Measurements from ENCODE around the gene RMND5B. TPM values are rescaled to one million over a fixed set of nuclear protein-coding genes. Genes with fewer than 3 reads are reported as not detected.
A peak's percentile ranks its signal among the peaks of the same experiment; 100 is the strongest.

Gene RMND5B
- total RNA-seq, 6 experiments from 2014 or later, result 14.4 to 23.5 (median 20.9) TPM

GRCh38 chr5:178137991-178138390 lies 7.2 kb downstream of the RMND5B start:
- no peak for TF ChIP-seq CTCF (IDR thresholded peaks at IDR 0.05)
- TF ChIP-seq POLR2A (IDR thresholded peaks at IDR 0.05), result no peak
- 83% methylated on average over 1 of the region's 12 CpGs for WGBS (ENCODE audit: insufficient coverage, low coverage, low lambda C conversion rate, missing lambda C conversion rate)
- H3K27ac ChIP-seq, result no peak overlapping the region
- H3K4me1 ChIP-seq, result no peaks in the 10 kb centered on the region
- intact Hi-C loops (cut with DNase I), result no loop called here
- DNase-seq, result no peak
- H3K36me3 ChIP-seq, result peaks cover 0 to 20% (median 11%) of the 10 kb centered on the region in 4 donors
- ATAC-seq, result peak in 2 of 4 donors; percentile 17 to 38
- H3K9me3 ChIP-seq, result no peaks in the 10 kb centered on the region
- H3K27me3 ChIP-seq, result no peaks in the 10 kb centered on the region
- no peak overlapping the region for H3K4me3 ChIP-seq

GRCh38 chr5:178141550-178141949 lies 10.7 kb downstream of the RMND5B start:
- no peak overlapping the region for H3K4me3 ChIP-seq
- DNase-seq (no peak), ATAC-seq (no peak)
- no peak for TF ChIP-seq POLR2A (IDR thresholded peaks at IDR 0.05)
- no peak for TF ChIP-seq CTCF (IDR thresholded peaks at IDR 0.05)
- H3K9me3 ChIP-seq, result no peaks in the 10 kb centered on the region
- intact Hi-C loops (cut with DNase I), result loop anchor here in 1 of 2 donors (10.0 kb wide), 1 partner anchor 57 kb away; no protein-coding TSS in a partner anchor
- no peaks in the 10 kb centered on the region for H3K4me1 ChIP-seq
- WGBS (ENCODE audit: insufficient coverage, low coverage, low lambda C conversion rate, missing lambda C conversion rate), result 96% methylated on average over 4 of the region's 4 CpGs
- no peak overlapping the region for H3K27ac ChIP-seq
- H3K27me3 ChIP-seq, result no peaks in the 10 kb centered on the region
- peaks cover 0 to 50% (median 18%) of the 10 kb centered on the region in 4 donors for H3K36me3 ChIP-seq

- TF ChIP-seq CTCF (IDR thresholded peaks at IDR 0.05) (no peak), POLR2A (IDR thresholded peaks at IDR 0.05) (no peak)
- DNase-seq (peak in 1 of 3 donors; percentile 56), ATAC-seq (no peak)
- H3K9me3 ChIP-seq, result no peaks in the 10 kb centered on the region
- H3K36me3 ChIP-seq, result peaks cover 0 to 61% (median 23%) of the 10 kb centered on the region in 4 donors
- no peaks in the 10 kb centered on the region for H3K4me1 ChIP-seq
- 71% methylated on average over 3 of the region's 20 CpGs for WGBS (ENCODE audit: insufficient coverage, low coverage, low lambda C conversion rate, missing lambda C conversion rate)
- H3K4me3 ChIP-seq, result no peak overlapping the region
- intact Hi-C loops (cut with DNase I), result loop anchor here in 1 of 2 donors (10.0 kb wide), 1 partner anchor 58 kb away; no protein-coding TSS in a partner anchor
- no peaks in the 10 kb centered on the region for H3K27me3 ChIP-seq
- no peak overlapping the region for H3K27ac ChIP-seq
These were observed 11.8 kb downstream of the RMND5B start for GRCh38 chr5:178142642-178143041.

- H3K27ac ChIP-seq, result no peak overlapping the region
- DNase-seq, result peak in 1 of 3 donors; percentile 16
- intact Hi-C loops (cut with DNase I), result loop anchor here in 1 of 2 donors (10.0 kb wide), 1 partner anchor 58 kb away; no protein-coding TSS in a partner anchor
- ATAC-seq, result no peak
- H3K27me3 ChIP-seq, result no peaks in the 10 kb centered on the region
- no peaks in the 10 kb centered on the region for H3K9me3 ChIP-seq
- 75% methylated on average over 2 of the region's 6 CpGs for WGBS (ENCODE audit: insufficient coverage, low coverage, low lambda C conversion rate, missing lambda C conversion rate)
- TF ChIP-seq CTCF (IDR thresholded peaks at IDR 0.05) (no peak), POLR2A (IDR thresholded peaks at IDR 0.05) (no peak)
- H3K4me3 ChIP-seq, result no peak overlapping the region
- peaks cover 0 to 60% (median 26%) of the 10 kb centered on the region in 4 donors for H3K36me3 ChIP-seq
- no peaks in the 10 kb centered on the region for H3K4me1 ChIP-seq
These were observed 12.4 kb downstream of the RMND5B start for GRCh38 chr5:178143246-178143645.

All from right lobe of liver (tissue), 6 donors.